Adrenal gland (tissue), 12 donors: ENCODE data around the gene FAXDC2. TPM values are rescaled to one million over a fixed set of nuclear protein-coding genes. Genes with fewer than 3 reads are reported as not detected.

Source experiments
- DNase-seq, 7 donors: peaks; one replicate each; pipeline ENCODE4 v3.0.0-alpha.2; 2019 to 2020
- H3K27ac ChIP-seq, 5 donors: fragments of 200-600 bp; sonication (generic) in 4 of 5; 1 replicate in 3 of 5; 2 replicates in 2 of 5; pipeline versions ENCODE4 v1.5.1 to v1.8.0; 2016 to 2020; ENCODE audit warnings: mild to moderate bottlenecking in 1 of 5
- H3K27me3 ChIP-seq: fragments of 200-600 bp; 2 replicates; pipeline ENCODE4 v1.8.0; 2021
- H3K36me3 ChIP-seq, 2 donors: fragments of 200-600 bp; replicated peaks in 1 of 2; 1 replicate in 1 of 2; 2 replicates in 1 of 2; pipeline versions ENCODE4 v1.5.1 to v1.8.0; 2018 to 2022
- H3K4me1 ChIP-seq, 2 donors: fragments of 200-600 bp; replicated peaks in 1 of 2; 1 replicate in 1 of 2; 2 replicates in 1 of 2; pipeline versions ENCODE4 v1.5.1 to v1.8.0; 2018 to 2021
- H3K4me3 ChIP-seq, 4 donors: fragments of 200-600 bp; sonication (generic) in 3 of 4; one replicate each; pipeline ENCODE4 v1.5.1; 2016 to 2018
- H3K9me3 ChIP-seq, 3 donors: fragments of 200-600 bp; sonication (generic) in 1 of 3; replicated peaks in 1 of 3; 1 replicate in 2 of 3; 2 replicates in 1 of 3; pipeline versions ENCODE4 v1.5.1 to v1.8.0; 2016 to 2021
- CTCF ChIP-seq, 6 experiments: fragments of 450-650 bp in 4 of 6; fragments of 200-600 bp in 2 of 6; sonication (generic) in 1 of 6; IDR thresholded peaks; 1 replicate in 5 of 6; 2 replicates in 1 of 6; pipeline versions ENCODE4 v1.5.1 to v1.8.0; 2016 to 2021; ENCODE audit warnings: antibody characterized with exemption in 6 of 6, mild to moderate bottlenecking in 2 of 6, moderate library complexity in 1 of 6
- POLR2A ChIP-seq, 2 donors: fragments of 450-650 bp; IDR thresholded peaks; one replicate each; pipeline ENCODE4 v1.6.1; 2017; ENCODE audit warnings: antibody characterized with exemption in 2 of 2, mild to moderate bottlenecking in 2 of 2, moderate library complexity in 1 of 2
- WGBS, 4 donors: extraction: QIAGEN DNeasy Blood & Tissue Kit in 2 of 4; methylation state at CpG; one replicate each; pipeline versions ENCODE4 v1.1.5 to v1.1.7; 2013 to 2017; 5-methylcytosine and 5-hydroxymethylcytosine counted together
- intact Hi-C, 2 donors: fragments of 100-400 bp; cut with DNase I; formaldehyde crosslinking; loops; one replicate each; pipeline versions ENCODE4 v1.14.1 to v1.15.0; 2022 to 2023
- polyA plus RNA-seq, 3 donors: library from polyadenylated mRNA; stranded (reverse); fragments of 200-250 nt in 2 of 3; fragments of 350-450 nt in 1 of 3; fragmentation: Illumina TruSeq in 1 of 3; extraction: RNeasy Lipid Tissue Mini Kit (QIAGEN cat#74804) in 1 of 3; gene quantifications; one replicate each; pipeline ENCODE4 v1.2.3, GENCODE V29; 2013 to 2014
- total RNA-seq, 9 donors: library from RNA; depleted of rRNA in 4 of 9; stranded (reverse); fragments of >200 nt in 4 of 9; fragments of 120-200 nt in 1 of 9; fragmentation: NEBNext Ultra II Directional in 1 of 9; extraction: Animal tissue kit (Norgen Biotek cat#: 25700) in 1 of 9; gene quantifications; one replicate each; pipeline versions ENCODE4 v1.1.0 to v1.2.4, GENCODE V29; 2013 to 2023
- donor health status: healthy with polysubstance abuse.
- donor health status: Bipolar disorder and iron deficiency.
- donor health status: DM: yes; HTN: yes; CAD: no.
- donor health status: DM: no; HTN: no; CAD: no.
- donor health status: DM: no; HTN: no; CAD: no.
- donor health status: DM: yes; HTN: yes; CAD: no.

The FAXDC2 gene
- total and polyA plus RNA-seq, 12 donors, result 12.2 to 86.2 (median 44.0) TPM

DNA sequence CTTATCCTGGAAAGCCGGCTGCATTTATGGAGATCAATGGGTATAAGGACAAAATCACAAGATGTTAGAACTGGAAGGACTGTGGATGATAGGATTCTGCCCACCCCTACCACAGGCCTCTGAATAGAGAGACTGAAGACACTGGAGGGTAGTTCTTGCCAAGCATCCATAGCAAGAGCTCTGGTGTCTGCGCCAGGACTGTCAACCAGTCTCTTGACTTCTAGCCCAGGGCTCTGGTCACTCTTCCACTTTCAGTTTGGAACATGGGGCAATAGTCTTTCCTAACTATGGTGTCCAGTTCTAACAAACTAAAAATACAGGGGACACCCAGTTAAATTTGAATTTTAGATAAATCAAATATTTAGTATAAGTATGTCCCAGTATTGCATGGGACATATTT, 71.9 kb downstream of the FAXDC2 start:
- Histone ChIP-seq H3K36me3 (no peaks in the 10 kb centered on the region), H3K27ac (peak overlapping the region in 3 of 5 donors; percentile 26 to 53 (median 49)), H3K4me3 (no peak overlapping the region), H3K27me3 (no peaks in the 10 kb centered on the region), H3K4me1 (peaks cover 46 to 75% of the 10 kb centered on the region in 2 donors), H3K9me3 (no peaks in the 10 kb centered on the region)
- 86 to 96% (median 89%) methylated on average over 2 of the region's 2 CpGs for WGBS, 4 donors
- DNase-seq, result peak in 1 of 7 donors; percentile 46
- TF ChIP-seq CTCF (IDR thresholded peaks at IDR 0.05) (no peak), POLR2A (IDR thresholded peaks at IDR 0.05) (no peak)
- intact Hi-C loops, result no loop called here

GRCh38 chr5:154776167-154776566, 74.2 kb downstream of the FAXDC2 start:
- Histone ChIP-seq H3K36me3 (no peaks in the 10 kb centered on the region), H3K4me3 (no peak overlapping the region), H3K27ac (peak overlapping the region in 3 of 5 donors; percentile 1 to 9 (median 5)), H3K9me3 (no peaks in the 10 kb centered on the region), H3K27me3 (no peaks in the 10 kb centered on the region), H3K4me1 (peaks cover 43 to 71% of the 10 kb centered on the region in 2 donors)
- WGBS, 4 donors, result 48 to 81% (median 80%) methylated on average over 1 of the region's 1 CpG
- TF ChIP-seq CTCF (IDR thresholded peaks at IDR 0.05), result no peak
- no peak for TF ChIP-seq POLR2A (IDR thresholded peaks at IDR 0.05)
- peak in 2 of 7 donors; percentile 40 to 51 for DNase-seq
- intact Hi-C loops, result no loop called here

GRCh38 chr5:154773326-154773725, 77.1 kb downstream of the FAXDC2 start:
- Histone ChIP-seq H3K27ac (no peak overlapping the region), H3K9me3 (no peaks in the 10 kb centered on the region), H3K4me3 (no peak overlapping the region), H3K36me3 (no peaks in the 10 kb centered on the region), H3K27me3 (no peaks in the 10 kb centered on the region), H3K4me1 (peaks cover 45 to 70% of the 10 kb centered on the region in 2 donors)
- DNase-seq, result no peak
- TF ChIP-seq CTCF (IDR thresholded peaks at IDR 0.05) (no peak), POLR2A (IDR thresholded peaks at IDR 0.05) (no peak)
- intact Hi-C loops, result no loop called here
- 67 to 77% (median 68%) methylated on average over 3 of the region's 3 CpGs for WGBS, 4 donors

GRCh38 chr5:154771383-154771901, 79.0 kb downstream of the FAXDC2 start:
- intact Hi-C loops, result no loop called here
- Histone ChIP-seq H3K27ac (peak overlapping the region; percentile 24 to 79 (median 64)), H3K9me3 (no peaks in the 10 kb centered on the region), H3K4me3 (no peak overlapping the region), H3K36me3 (no peaks in the 10 kb centered on the region), H3K27me3 (no peaks in the 10 kb centered on the region), H3K4me1 (peaks cover 47 to 78% of the 10 kb centered on the region in 2 donors)
- TF ChIP-seq POLR2A (IDR thresholded peaks at IDR 0.05) (no peak), CTCF (IDR thresholded peaks at IDR 0.05) (no peak)
- DNase-seq, result peak in 4 of 7 donors; percentile 46 to 67 (median 54)
- 17 to 28% (median 24%) methylated on average over 5 to 10 of the region's 10 CpGs for WGBS, 4 donors
